ENCODE results near the gene KCNQ1OT1. TPM values are rescaled to one million over a fixed set of nuclear protein-coding genes. Genes with fewer than 3 reads are reported as not detected.
A peak's percentile ranks its signal among the peaks of the same experiment; 100 is the strongest.

Gene KCNQ1OT1
- total RNA-seq, 1 donor from 2014 or later = 3.9 TPM

- Mint-ChIP-seq H3K9me3 (ENCODE audit: unreplicated experiment) (no peaks in the 10 kb centered on the region), H3K27me3 (ENCODE audit: unreplicated experiment) (no peaks in the 10 kb centered on the region), H3K4me3 (ENCODE audit: unreplicated experiment) (no peak overlapping the region), H3K36me3 (ENCODE audit: unreplicated experiment) (no peaks in the 10 kb centered on the region), H3K27ac (ENCODE audit: unreplicated experiment) (no peak overlapping the region), H3K4me1 (ENCODE audit: unreplicated experiment) (no peaks in the 10 kb centered on the region)
- TF ChIP-seq, protein P1, sequence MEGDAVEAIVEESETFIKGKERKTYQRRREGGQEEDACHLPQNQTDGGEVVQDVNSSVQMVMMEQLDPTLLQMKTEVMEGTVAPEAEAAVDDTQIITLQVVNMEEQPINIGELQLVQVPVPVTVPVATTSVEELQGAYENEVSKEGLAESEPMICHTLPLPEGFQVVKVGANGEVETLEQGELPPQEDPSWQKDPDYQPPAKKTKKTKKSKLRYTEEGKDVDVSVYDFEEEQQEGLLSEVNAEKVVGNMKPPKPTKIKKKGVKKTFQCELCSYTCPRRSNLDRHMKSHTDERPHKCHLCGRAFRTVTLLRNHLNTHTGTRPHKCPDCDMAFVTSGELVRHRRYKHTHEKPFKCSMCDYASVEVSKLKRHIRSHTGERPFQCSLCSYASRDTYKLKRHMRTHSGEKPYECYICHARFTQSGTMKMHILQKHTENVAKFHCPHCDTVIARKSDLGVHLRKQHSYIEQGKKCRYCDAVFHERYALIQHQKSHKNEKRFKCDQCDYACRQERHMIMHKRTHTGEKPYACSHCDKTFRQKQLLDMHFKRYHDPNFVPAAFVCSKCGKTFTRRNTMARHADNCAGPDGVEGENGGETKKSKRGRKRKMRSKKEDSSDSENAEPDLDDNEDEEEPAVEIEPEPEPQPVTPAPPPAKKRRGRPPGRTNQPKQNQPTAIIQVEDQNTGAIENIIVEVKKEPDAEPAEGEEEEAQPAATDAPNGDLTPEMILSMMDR (IDR thresholded peaks at IDR 0.05) = no peak
- no peak for DNase-seq (ENCODE audit: extremely low spot score, unreplicated experiment)
Observed at GRCh38 chr11:2684581-2684980, 15.2 kb downstream of the KCNQ1OT1 start.

- TF ChIP-seq, protein P1 (IDR thresholded peaks at IDR 0.05) = no peak
- no peaks in the 10 kb centered on the region for H3K4me1 Mint-ChIP-seq (ENCODE audit: unreplicated experiment)
- H3K27me3 Mint-ChIP-seq (ENCODE audit: unreplicated experiment) = no peaks in the 10 kb centered on the region
- H3K36me3 Mint-ChIP-seq (ENCODE audit: unreplicated experiment) = no peaks in the 10 kb centered on the region
- DNase-seq (ENCODE audit: extremely low spot score, unreplicated experiment) = no peak
- H3K27ac Mint-ChIP-seq (ENCODE audit: unreplicated experiment) = no peak overlapping the region
- no peaks in the 10 kb centered on the region for H3K9me3 Mint-ChIP-seq (ENCODE audit: unreplicated experiment)
- H3K4me3 Mint-ChIP-seq (ENCODE audit: unreplicated experiment) = no peak overlapping the region
Observed at GRCh38 chr11:2683806-2684205, 16.0 kb downstream of the KCNQ1OT1 start.

DNA sequence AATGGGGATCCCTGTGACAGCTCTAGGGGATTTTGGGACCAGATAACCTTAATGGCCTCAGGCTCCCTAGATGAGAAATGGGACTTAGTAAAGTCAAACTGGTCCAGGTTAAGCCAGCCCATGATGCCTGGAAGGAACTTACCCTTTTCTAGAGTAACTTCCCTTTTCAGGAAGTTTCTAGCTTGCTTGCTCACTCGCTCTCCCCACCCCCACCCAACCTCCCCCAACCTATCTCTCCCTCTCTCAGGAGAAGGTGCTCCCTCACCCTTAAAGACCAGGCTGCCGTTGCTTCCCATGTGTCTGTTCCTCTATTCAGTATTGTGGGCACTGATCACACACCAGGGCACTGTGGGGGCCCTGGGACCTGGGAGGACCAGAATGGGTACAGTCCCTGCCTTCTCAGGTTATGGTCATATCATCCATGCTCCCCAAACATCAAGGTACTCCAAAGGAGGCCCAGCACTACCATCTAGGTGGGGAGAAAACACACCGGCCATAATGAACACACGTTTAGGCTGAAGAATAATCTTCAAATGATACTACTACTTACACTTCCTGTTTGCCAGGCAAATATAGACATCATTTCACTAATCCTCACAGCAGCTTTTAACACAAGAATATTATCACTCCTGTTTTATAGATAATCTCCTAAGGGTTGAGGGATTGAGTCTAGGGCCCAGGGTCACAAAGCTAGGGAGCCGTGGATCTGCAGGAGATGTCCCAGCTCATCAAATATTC is 18.2 kb downstream of the KCNQ1OT1 start:
- no peak overlapping the region for H3K4me3 Mint-ChIP-seq (ENCODE audit: unreplicated experiment)
- peaks cover 3% of the 10 kb centered on the region for H3K27me3 Mint-ChIP-seq (ENCODE audit: unreplicated experiment)
- peak; percentile 53 for DNase-seq (ENCODE audit: extremely low spot score, unreplicated experiment)
- H3K9me3 Mint-ChIP-seq (ENCODE audit: unreplicated experiment) = no peaks in the 10 kb centered on the region
- no peak overlapping the region for H3K27ac Mint-ChIP-seq (ENCODE audit: unreplicated experiment)
- H3K4me1 Mint-ChIP-seq (ENCODE audit: unreplicated experiment) = no peaks in the 10 kb centered on the region
- H3K36me3 Mint-ChIP-seq (ENCODE audit: unreplicated experiment) = no peaks in the 10 kb centered on the region
- TF ChIP-seq, protein P1 (IDR thresholded peaks at IDR 0.05) = no peak

DNA sequence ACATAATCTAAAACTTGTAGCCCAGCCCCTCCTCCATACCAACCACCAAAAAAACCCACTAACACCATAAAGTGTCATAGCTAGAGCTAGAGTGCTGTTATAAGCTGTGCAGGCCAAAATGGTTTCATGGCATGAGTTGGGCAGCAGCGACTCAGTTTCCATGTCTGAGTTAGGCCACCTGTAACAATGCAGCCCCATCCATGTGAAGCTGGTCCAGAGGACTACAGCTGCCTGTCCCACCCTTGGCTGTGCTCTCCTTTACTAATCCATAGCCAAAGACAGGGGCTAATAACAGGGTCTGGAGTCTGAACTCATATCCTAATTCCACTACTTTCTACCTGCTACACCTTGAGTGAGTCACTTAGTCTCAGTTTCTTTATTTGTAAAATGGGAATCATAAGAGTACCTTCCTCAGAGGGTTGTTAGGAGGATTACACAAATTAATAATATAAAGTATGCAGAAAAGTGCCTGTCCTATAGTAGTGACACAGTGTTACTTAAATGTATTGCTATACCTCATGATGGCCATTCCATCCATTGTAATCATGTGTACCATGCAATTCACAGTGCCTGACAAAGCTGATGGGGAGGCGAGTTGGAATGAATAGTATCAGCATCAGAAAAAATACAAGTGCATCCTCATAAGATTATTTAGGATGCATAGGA is 20.6 kb downstream of the KCNQ1OT1 start:
- Mint-ChIP-seq H3K27me3 (ENCODE audit: unreplicated experiment) (peaks cover 3% of the 10 kb centered on the region), H3K4me3 (ENCODE audit: unreplicated experiment) (no peak overlapping the region), H3K4me1 (ENCODE audit: unreplicated experiment) (peaks cover 8% of the 10 kb centered on the region), H3K36me3 (ENCODE audit: unreplicated experiment) (no peaks in the 10 kb centered on the region), H3K9me3 (ENCODE audit: unreplicated experiment) (no peaks in the 10 kb centered on the region), H3K27ac (ENCODE audit: unreplicated experiment) (no peak overlapping the region)
- DNase-seq (ENCODE audit: extremely low spot score, unreplicated experiment) = no peak
- TF ChIP-seq, protein P1 (IDR thresholded peaks at IDR 0.05) = no peak

DNA sequence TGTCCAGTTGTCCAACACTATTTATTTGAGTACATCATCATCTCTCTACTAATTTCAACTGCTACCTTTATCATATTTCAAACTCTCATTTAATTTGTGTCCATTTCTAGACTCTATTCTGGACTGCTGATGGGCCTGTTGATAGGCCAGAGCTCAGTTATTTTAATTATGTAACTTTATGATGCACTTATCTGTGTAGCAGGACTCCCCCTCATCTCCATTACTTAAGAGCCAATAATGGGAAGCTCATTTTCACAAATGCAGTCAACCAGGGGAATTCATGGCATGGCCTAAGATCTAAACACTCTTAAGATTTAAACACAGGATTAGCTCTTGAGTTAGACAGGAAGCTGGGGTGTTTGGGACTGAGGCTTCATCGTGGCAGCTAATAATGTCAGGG is 21.4 kb downstream of the KCNQ1OT1 start:
- H3K36me3 Mint-ChIP-seq (ENCODE audit: unreplicated experiment) = no peaks in the 10 kb centered on the region
- peaks cover 10% of the 10 kb centered on the region for H3K4me1 Mint-ChIP-seq (ENCODE audit: unreplicated experiment)
- TF ChIP-seq, protein P1 (IDR thresholded peaks at IDR 0.05) = no peak
- H3K9me3 Mint-ChIP-seq (ENCODE audit: unreplicated experiment) = no peaks in the 10 kb centered on the region
- no peak overlapping the region for H3K27ac Mint-ChIP-seq (ENCODE audit: unreplicated experiment)
- no peak for DNase-seq (ENCODE audit: extremely low spot score, unreplicated experiment)
- H3K27me3 Mint-ChIP-seq (ENCODE audit: unreplicated experiment) = peaks cover 3% of the 10 kb centered on the region
- no peak overlapping the region for H3K4me3 Mint-ChIP-seq (ENCODE audit: unreplicated experiment)

Data from osteocyte (in vitro differentiated cells).